Fibroblast of skin of scalp (primary cell): Measurements from ENCODE around the gene ZNF724.

Source experiments
- DNase-seq: peaks from one replicate; pipeline ENCODE4 v3.0.0-alpha.2; 2013

Gene ZNF724

GRCh38 chr19:23241419-23241818 is 8.8 kb downstream of the ZNF724 start:
- DNase-seq = no peak

GRCh38 chr19:23222998-23223652 is 27.1 kb downstream of the ZNF724 start:
- DNase-seq = no peak

GRCh38 chr19:23203841-23204344 is 46.3 kb downstream of the ZNF724 start:
- no peak for DNase-seq

GRCh38 chr19:23190341-23190740 is 59.9 kb downstream of the ZNF724 start:
- no peak for DNase-seq

GRCh38 chr19:23183251-23183650 is 66.9 kb downstream of the ZNF724 start:
- no peak for DNase-seq
